NCI-H2227 (cell line): ENCODE data around the gene MAN2A2.

Experiments used
- DNase-seq: peaks from one replicate; lab custom pipeline; 2025; ENCODE audit not compliant: unreplicated experiment; lab: John Stamatoyannopoulos, UW

MAN2A2 gene

DNA sequence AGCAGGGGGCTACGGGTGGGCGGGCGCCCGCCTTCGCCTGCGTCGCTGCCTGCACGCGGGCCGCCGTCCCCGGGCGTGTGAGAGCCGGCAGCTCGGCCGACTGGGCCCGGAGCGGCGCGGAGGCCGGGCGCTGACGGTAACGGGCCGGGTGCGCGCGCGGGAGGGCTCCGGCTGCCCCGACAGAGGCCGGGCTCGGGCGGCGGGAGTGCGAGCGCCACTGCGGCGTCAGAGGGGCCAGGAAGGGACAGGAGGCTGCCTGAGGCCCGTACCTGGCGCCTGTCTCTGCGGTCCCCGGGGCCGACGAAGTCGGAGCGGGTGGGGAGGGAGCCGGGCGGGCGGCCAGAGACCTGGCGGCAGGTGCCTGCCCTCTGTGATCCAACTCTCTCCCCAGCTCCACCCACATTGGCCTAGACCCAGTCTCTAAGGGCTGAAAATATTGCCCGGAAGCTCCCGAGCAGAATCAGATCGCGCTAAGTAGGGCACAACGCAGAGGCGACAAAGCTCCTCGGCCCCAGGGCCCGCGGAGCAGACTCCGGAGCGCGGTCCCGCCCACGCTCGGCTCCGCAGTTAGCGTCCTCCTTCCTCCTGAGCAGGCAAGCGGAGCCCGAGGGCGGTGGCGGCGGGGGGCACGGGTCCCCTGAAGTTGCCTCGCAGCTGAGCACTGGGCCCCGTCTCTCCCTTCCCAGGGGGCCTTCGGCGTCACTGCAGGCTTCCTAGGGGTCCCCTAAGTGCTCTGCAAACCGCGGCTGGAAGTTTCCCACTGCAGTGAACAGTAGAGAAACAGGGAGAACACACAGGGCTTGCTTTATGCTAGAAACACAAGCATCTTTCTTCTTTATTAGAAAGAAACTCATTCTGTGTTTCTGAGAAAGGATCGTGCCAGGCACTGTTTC, at the start of gene MAN2A2:
MAN2A2 (plus strand) TSS at position 463 of the 893 bp plus-strand sequence. CDS start 906 bp downstream, outside the sequence.
- DNase-seq: peak; percentile 69

- DNase-seq: no peak
These were observed 48.0 kb upstream of the MAN2A2 start for GRCh38 chr15:90855139-90855538.

DNA sequence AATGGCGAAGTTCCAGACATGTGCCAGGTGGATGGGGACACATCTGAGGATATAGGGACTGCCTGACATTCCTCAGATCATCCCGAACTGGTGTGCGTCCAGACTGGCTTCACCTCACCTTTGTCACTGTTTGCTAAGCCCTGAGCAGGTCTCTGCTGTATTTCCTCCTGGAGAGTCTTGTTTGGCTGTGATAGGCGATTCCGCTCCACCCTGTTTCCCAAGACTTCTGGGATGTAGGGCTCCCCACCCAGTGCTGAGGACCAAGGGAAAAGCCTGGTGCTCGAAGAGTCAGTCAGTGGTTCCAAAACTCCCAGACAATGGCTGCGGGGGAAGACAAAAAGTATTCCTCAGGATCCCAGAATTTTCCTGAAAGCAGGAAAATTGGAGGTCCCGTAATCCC, 45.8 kb upstream of the MAN2A2 start:
- no peak for DNase-seq

GRCh38 chr15:90857883-90858443, 45.1 kb upstream of the MAN2A2 start:
- no peak for DNase-seq

GRCh38 chr15:90859234-90860131, 43.6 kb upstream of the MAN2A2 start:
- no peak for DNase-seq

GRCh38 chr15:90860450-90860849, 42.7 kb upstream of the MAN2A2 start:
- no peak for DNase-seq

- DNase-seq: no peak
These were observed 42.0 kb upstream of the MAN2A2 start for GRCh38 chr15:90860942-90861675.

DNA sequence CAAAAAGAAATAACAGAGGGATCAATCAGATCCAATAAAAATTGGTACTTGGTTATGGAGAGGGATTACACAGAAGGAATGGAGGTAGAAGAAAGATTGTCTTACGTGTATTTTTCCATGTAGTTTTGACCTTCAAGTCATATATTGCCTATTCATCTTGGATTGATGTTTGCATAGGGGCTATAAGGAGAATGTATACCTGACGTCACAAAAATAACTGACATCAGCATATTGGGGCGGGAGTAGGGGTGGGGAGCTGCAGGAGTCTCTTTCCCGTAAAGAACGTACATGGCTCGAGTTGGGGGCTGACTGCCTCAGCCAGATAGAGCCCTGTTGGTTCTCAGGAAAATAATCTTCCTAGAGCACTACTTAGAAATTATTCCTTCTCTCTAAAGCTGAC, 40.6 kb upstream of the MAN2A2 start:
- no peak for DNase-seq

DNA sequence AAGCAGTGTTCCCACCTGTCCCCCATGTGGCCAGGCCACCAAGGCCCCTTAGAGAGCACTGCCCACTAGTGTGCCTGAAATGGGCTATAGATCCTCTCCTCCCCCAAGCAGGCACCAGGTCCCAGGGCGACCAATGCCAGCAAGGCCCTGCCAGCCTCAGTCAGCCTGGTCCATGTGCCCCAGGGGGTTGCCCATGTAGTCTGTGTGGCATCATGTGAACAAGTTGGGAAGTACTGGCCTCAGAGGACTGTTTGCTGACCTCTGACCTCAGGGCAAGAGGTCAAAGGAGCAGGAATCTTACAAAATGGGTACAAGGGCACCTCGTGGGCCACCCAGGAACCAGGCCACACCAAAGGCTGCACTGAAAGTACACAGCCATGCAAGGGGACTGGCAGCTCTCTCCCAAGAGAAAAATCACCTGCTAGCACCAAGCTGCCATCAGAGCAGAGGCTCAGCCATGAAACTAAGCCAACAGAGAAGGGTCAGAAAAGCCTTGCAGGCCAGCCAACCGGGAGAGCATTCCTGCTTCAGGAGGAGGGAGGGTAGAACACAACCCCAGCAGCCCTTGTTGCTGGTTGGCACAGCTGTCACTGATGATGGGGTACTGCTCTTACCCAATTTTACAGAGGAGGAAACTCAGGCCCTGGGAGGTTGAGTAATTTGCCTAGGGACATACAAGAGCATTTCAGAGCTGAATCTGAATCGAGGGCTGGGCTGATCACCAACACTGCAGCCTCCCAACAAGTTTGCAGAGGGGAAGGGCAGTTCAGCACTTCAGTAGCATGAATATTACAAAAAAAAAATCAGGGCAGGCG, 39.9 kb upstream of the MAN2A2 start:
- DNase-seq: no peak

DNA sequence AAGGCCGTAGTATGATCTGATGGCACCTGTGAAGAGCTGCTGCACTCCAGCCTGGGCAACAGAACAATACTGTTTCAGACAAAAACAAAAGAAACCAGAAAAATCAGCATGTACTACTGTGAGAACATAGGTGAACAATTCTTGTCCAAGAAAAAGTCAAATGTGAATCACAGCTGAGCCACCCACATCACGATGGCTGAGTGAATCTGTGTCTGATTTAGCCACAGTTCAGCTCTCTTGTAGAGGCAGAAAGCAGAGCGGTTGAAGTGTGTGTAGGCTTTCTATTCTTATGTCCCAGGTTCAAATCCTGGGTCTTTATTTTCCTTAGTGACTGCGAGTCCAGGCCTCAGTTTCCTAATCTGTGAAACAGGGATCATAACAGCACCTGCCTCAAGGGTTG, 39.1 kb upstream of the MAN2A2 start:
- DNase-seq: no peak

DNA sequence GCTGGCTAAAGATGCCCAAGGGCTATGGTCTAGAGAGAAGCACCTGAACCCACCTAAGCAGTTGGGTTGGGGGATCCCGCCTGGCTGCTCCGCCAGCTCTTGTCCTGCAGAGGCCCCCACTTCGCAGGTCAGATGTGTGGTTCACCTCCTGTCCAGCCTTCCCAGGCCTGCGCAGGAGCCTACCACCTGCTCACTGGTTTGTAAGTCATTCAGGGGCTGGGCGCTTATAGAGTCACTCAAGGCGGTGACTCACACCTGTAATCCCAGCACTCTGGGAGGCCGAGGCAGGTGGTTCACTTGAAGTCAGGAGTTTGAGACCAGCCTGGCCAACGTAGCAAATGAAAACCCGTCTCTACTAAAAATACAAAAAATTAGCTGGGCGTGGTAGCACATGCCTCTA, 38.6 kb upstream of the MAN2A2 start:
- DNase-seq: no peak

DNA sequence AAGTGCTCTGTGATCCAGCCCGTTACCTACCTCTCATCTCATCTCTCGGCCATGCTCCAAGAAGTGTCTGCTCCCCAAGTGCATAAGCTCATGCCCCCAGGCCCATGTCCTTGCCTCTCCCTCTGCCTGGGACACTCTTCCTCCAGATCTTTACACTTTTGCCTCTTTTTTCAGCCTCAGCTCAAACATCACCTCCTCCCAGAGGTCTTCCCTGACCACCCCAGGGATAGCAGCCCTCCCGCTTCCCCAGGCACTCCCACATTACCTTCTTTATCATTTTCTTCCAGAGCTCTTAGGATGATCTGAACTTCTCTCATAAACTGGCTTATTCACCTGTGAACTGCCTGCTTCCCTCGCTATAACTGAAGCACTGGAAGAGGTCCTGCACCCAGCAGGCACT, 37.4 kb upstream of the MAN2A2 start:
- DNase-seq: no peak

DNA sequence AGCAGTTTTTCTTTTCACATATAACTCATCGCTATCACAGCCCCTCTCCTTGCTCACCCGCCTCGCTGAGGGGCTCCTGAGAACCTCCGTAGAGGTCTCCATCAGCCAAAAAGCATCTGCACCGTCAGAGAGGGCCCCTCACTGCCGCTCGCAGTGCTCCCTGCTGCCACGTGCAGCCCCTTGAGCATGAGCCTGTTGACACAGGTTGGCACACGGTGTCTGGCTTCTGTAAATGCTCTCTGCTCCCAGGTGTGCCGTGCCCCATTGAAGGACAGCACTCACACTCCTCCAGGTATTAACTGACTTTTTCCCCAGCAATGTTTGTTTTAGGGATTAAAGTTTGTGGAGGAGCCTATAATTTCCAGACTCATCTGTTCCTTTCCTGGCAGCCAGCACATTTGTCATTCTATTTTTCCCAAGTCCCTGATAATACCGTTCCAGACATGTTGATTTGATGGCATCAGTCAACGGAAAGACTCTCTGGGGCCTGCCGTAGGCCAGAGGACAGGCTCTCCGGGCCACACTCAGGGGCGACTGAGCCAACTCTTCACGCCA, 36.9 kb upstream of the MAN2A2 start:
- no peak for DNase-seq

- no peak for DNase-seq
These were observed 36.3 kb upstream of the MAN2A2 start for GRCh38 chr15:90866800-90867199.

GRCh38 chr15:90868261-90868689, 34.8 kb upstream of the MAN2A2 start, which contains the start of gene FURIN:
TSS of gene FURIN (plus strand) at chr15:90868588. CDS start at chr15:90875741, 7,153 bp downstream.
- peak; percentile 32 for DNase-seq

DNA sequence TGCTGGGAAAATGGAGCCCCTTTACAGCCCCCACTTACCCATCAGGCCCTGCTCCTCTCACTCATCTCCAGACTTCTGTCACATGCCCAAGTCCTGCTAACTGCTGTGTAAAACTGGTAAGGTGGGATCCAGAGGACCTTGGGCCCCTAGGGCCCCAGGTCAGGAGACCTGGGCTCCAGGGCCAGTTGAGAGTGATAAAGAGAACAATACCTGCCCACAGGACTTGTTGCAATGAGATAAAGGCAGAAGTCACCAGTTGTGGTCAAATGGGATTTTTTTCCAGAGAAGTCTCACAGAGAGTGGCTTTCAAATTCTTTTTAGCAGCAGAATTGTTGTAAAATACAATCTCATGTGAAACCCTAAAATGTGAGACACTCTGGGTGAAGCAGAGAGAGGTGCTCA, 34.0 kb upstream of the MAN2A2 start:
- DNase-seq: no peak

DNA sequence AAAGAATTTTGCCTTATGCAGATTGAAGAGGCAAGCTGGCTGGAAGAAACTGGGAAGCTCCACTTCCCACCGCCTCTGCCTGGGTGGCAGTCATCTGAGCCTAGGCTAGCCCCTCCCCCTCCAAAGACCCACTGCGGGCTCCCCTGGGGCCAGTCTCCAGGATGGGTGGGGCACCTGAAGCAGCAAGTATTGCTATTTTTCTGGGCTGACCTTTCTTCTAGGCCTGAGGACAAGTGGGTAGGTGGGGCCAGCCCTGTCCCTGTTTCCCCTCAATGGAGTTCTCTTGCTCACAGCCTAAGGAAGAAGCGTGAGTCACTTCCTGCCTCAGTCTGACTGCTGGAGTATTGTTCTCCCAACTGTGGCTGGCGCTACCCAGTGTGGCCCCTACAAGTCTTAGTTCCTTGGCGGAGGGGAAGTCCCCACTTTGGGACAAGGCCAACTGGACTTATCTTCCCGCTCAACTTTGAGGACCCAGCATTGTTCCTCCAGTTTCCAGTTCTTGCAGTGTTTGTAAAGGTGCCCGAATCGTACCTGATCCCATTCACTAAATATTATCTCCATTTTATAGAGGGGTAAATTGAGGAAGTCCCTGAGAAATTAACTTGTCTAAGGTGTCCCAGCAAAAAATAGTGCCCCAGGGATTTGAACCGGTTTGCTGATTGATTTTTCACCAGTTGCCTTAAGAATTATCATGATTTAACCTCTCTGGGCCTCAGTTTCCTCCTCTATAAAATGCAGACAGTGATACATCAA, 33.3 kb upstream of the MAN2A2 start:
- peak; percentile 5 for DNase-seq

- DNase-seq: no peak
These were observed 32.6 kb upstream of the MAN2A2 start for GRCh38 chr15:90870354-90871138.
